Measurements from ENCODE around the gene LRRK1.

GRCh38 chr15:101085311-101085700, 166.1 kb downstream of the LRRK1 start:
- no peak for TF ChIP-seq FOS (IDR thresholded peaks at IDR 0.05; ENCODE audit: low read depth, low read length)
- no peak for TF ChIP-seq RFX5 (IDR thresholded peaks at IDR 0.05; ENCODE audit: low read depth, low read length)
- TF ChIP-seq, protein P1, sequence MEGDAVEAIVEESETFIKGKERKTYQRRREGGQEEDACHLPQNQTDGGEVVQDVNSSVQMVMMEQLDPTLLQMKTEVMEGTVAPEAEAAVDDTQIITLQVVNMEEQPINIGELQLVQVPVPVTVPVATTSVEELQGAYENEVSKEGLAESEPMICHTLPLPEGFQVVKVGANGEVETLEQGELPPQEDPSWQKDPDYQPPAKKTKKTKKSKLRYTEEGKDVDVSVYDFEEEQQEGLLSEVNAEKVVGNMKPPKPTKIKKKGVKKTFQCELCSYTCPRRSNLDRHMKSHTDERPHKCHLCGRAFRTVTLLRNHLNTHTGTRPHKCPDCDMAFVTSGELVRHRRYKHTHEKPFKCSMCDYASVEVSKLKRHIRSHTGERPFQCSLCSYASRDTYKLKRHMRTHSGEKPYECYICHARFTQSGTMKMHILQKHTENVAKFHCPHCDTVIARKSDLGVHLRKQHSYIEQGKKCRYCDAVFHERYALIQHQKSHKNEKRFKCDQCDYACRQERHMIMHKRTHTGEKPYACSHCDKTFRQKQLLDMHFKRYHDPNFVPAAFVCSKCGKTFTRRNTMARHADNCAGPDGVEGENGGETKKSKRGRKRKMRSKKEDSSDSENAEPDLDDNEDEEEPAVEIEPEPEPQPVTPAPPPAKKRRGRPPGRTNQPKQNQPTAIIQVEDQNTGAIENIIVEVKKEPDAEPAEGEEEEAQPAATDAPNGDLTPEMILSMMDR (conservative IDR thresholded peaks at IDR 0.05; ENCODE audit: low read depth, low read length), result no peak
- no peak for TF ChIP-seq MAFK (IDR thresholded peaks at IDR 0.05; ENCODE audit: low read depth, low read length)
- TF ChIP-seq BHLHE40 (IDR thresholded peaks at IDR 0.05; ENCODE audit: low read depth, low read length), result no peak
- TF ChIP-seq MXI1 (IDR thresholded peaks at IDR 0.05; ENCODE audit: borderline replicate concordance, low read depth, low read length), result no peak
- no peak for TF ChIP-seq SMC3 (IDR thresholded peaks at IDR 0.05; ENCODE audit: low read depth, low read length)
- no peak for TF ChIP-seq RAD21 (IDR thresholded peaks at IDR 0.05; ENCODE audit: low read length)
- TF ChIP-seq POLR2A (IDR thresholded peaks at IDR 0.05; ENCODE audit: low read depth, low read length), result no peak
- no peak for TF ChIP-seq NFE2L2 (IDR thresholded peaks at IDR 0.05; ENCODE audit: low read depth, low read length)
